ES-I3 (cell line): ENCODE results near the gene DNAJC11.
"Not testable (repeated sequence)": the region's sequence is repeated elsewhere in the genome, so short reads cannot be mapped to it uniquely, and the experiment has no call there.

Experiments
- H3K36me3 ChIP-seq: 2 replicates; pipeline ENCODE4 v1.6.1; 2013; ENCODE audit warnings: mild to moderate bottlenecking, low read length, control low read depth, moderate library complexity; ENCODE audit not compliant: insufficient read depth
- H3K4me1 ChIP-seq: 2 replicates; pipeline ENCODE4 v1.6.1; 2013; ENCODE audit warnings: mild to moderate bottlenecking, control low read depth, low read length; ENCODE audit not compliant: insufficient read depth
- H3K9ac ChIP-seq: 2 replicates; pipeline ENCODE4 v1.6.1; 2013; ENCODE audit warnings: low read depth, mild to moderate bottlenecking, low read length, moderate library complexity
- H3K9me3 ChIP-seq: 2 replicates; pipeline ENCODE4 v1.6.1; 2013; ENCODE audit warnings: mild to moderate bottlenecking, low read length, moderate library complexity; ENCODE audit not compliant: control insufficient read depth, insufficient read depth

The DNAJC11 gene

DNA sequence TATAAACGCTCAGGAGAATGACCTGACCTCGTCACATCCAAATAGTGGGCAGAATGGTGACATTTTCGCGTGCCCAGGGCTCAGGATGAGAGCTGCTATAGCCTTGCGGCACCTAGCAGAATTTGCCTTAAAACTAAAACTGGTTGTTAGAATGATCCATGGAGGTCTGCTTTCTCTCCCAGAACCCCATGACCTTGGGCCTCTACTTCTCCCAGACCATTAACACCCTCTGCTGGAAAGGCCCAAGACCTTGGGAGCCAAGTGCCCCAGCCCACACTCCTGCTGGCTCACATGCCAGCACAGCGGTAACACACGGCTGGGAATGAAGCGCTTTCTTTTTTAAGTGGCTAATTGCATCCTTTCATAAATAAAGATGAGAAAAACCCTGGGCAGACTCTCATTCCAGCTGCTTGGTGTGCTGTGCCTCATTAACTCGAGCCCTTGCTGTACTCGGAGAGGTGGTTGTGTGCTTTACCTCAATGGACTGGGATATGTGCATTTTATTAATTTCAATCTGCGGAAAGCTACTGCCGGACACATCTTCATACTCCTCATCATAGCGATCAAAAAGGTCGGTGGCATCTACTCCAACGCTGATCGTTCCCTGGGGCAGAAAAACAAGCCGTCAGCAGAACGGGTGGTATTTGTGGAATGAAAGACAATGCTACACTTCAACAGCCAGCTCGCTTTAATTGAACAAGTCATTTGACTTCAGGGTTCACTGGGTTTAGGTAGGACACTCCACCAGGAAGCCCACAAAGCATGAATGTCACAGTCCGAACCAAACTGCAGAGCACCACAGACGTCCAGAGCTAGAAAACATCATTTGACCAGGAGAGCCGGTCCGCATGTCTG, 48.0 kb downstream of the DNAJC11 start:
- Histone ChIP-seq H3K4me1 (no peaks in the 10 kb centered on the region), H3K9ac (no peak overlapping the region), H3K9me3 (no peaks in the 10 kb centered on the region), H3K36me3 (peaks cover 20% of the 10 kb centered on the region; the same call in 1 of the 2 replicates)

DNA sequence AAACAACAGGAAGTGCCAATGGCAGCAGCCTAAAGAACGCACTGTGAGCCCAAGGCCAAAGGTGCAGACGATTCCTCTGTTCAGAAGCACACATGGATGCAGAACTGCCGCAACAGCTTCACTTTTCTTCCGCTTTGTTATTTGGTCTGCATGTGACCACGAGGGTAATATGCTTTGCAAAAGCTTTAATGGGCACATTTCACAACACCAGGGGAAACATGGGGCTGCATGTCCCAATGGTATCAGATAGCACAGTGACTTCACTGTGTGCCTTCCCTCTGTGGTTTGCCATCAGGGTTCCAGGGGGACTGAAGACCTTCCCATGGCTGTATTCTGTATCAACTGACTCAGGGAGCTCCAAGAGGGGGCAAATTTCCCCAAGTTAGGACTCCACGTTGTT, 48.6 kb downstream of the DNAJC11 start:
- peaks cover 20% of the 10 kb centered on the region; the same call in 1 of the 2 replicates for H3K36me3 ChIP-seq
- H3K9me3 ChIP-seq: no peaks in the 10 kb centered on the region
- no peak overlapping the region for H3K9ac ChIP-seq
- H3K4me1 ChIP-seq: no peaks in the 10 kb centered on the region

DNA sequence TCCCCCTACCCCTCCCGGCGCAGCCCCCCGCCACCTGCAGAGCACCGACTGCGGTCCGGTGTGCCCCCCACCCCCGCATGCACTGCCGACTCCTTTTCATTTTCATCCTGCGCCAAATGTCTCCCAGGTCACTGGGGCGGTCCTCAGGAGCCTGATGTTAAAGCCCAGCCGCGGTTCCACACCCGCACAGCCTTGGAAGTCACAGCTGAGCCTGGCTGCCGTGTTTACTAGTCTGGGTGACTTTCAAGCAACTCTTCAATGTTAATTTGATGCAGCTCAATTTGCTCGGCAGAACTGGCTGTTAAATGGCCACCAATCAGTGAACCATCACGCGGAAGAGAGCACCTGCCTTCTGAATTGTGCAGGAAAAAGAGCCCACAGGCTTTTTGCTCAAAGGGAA, 49.7 kb downstream of the DNAJC11 start:
- Histone ChIP-seq H3K9me3 (no peaks in the 10 kb centered on the region), H3K4me1 (no peaks in the 10 kb centered on the region), H3K36me3 (peaks cover 20% of the 10 kb centered on the region; the same call in 1 of the 2 replicates), H3K9ac (no peak overlapping the region)

DNA sequence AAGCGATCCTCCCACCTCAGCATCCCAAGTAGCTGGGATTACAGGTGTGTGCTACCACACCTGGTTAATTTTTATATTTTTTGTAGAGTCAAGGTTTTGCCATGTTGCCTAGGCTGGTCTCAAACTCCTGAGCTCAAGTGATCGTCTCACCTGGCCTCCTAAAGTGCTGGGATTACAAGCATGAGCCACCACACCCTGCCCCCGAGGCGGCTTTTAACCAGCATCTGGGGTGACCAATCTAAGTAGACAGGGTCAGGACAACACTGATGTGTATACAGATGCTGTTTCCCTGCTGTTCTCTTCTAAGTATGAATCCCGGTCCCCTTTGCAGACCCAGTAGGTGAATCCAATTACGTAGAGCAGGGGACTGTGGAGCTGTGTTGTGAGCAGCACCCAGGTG, 53.1 kb downstream of the DNAJC11 start:
- peaks cover 23% of the 10 kb centered on the region for H3K36me3 ChIP-seq
- no peak overlapping the region for H3K9ac ChIP-seq
- H3K4me1 ChIP-seq: no peaks in the 10 kb centered on the region
- no peaks in the 10 kb centered on the region for H3K9me3 ChIP-seq

DNA sequence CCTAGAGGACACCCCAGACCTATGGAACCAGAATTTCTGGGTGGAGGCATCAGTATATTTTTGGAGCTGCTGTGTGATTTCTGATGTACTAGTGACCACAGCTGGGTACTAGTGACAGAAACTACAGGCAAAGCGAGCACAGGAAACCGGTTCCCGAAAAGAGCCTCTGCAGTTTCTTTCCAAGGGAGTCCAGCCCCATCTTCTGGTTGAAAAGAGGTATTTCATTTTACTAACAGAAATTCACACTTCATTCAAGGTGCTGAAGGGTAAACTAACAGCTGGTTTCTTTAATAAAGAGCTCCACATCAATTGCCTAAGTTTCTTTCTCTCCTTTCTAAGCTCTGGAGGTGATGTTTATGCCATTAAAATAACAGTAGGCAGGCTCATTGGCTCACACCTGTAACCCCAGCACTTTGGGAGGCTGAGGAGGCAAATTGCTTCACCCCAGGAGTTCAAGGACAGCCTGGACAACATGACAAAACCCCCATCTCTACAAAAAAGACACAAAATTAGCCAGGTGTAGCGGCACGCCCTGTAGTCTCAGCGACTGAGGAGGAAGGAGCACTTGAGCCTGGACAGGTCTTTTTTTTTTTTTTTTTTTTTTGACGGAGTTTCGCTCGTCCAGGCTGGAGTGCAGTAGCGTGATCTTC, 55.0 kb downstream of the DNAJC11 start:
- H3K36me3 ChIP-seq: peaks cover 11% of the 10 kb centered on the region
- H3K4me1 ChIP-seq: no peaks in the 10 kb centered on the region
- H3K9me3 ChIP-seq: no peaks in the 10 kb centered on the region
- no peak overlapping the region for H3K9ac ChIP-seq

DNA sequence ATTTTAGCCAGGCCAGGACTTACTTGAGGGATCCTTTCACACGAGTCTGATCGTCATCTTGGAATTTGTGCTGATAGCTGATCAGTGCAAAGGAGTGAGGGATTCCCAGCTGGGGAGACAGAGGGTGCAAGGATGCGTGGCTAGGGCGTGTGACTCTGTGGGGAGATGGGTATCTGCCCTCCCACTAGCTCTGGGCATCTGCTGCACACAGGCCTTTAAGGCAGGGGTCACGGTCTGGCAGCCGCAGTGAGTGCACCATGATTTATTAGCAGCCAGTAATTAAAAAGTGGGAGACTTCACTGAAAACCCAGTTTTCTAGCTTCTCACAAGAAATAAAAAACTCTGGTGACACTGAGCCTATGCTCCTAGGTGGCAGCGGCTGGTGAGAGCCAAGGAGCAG, 56.6 kb downstream of the DNAJC11 start:
- Histone ChIP-seq H3K36me3 (peaks cover 9% of the 10 kb centered on the region), H3K9ac (no peak overlapping the region), H3K9me3 (no peaks in the 10 kb centered on the region), H3K4me1 (no peaks in the 10 kb centered on the region)

DNA sequence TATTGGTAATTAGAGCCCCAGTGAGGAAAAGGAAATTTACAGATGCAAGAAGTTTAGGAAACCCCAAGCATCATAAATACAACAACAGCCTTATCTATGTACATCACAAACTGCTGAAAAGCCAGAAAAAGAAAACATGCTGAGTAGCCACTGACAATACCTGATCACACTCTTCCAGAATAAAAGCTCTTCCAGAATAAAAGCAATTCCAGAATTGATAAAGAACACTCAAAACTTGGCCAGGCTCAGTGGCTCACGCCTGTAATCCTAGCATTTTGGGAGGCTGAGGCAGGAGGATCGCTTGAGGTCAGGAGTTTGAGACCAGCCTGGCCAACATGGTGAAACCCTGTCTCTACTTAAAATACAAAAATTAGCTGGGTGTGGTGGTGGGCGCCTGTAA, 60.7 kb downstream of the DNAJC11 start:
- peaks cover 31% of the 10 kb centered on the region for H3K36me3 ChIP-seq
- H3K4me1 ChIP-seq, H3K9ac ChIP-seq, H3K9me3 ChIP-seq: not testable (repeated sequence)

DNA sequence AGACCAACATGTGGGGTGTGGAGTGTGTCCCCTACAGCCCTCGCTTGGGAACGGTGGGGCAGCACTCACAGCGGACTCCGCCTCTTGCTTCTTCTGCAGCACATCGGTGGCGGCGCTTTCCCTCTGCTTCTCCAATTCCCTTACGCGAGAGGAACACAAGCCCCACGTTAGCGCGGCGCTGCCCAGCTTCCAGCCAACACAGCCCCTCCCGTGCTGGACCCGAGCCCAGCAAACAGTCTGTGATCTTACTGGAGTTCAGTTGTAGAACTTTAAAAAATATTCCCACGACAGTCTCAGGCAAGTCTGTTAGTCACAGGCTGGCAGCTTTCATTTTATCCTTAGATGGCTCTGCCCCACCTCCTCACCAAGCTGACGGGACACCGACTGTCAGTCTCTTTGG, 63.4 kb downstream of the DNAJC11 start:
- H3K36me3 ChIP-seq: peaks cover 22% of the 10 kb centered on the region
- no peaks in the 10 kb centered on the region for H3K4me1 ChIP-seq
- H3K9ac ChIP-seq: no peak overlapping the region
- no peaks in the 10 kb centered on the region for H3K9me3 ChIP-seq

DNA sequence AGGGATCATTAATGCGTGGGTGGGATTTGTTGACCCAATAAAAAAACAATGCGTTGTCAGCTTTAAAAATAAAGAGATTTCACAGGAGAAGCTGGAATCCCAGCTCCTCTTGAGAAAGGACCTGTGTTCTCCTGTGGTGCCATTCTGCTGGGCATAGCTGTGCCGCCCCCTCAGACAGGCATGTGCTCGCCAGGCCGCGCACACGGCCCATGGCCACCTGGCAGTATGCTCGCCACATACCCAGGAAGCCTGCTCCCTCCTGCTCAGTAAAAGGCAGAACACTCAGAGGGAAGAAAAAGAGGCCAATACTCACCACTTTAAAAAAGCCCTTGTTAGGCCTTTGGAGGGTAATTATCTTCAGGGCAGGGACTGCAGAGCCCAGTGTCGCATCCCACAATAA, 63.8 kb downstream of the DNAJC11 start:
- no peaks in the 10 kb centered on the region for H3K9me3 ChIP-seq
- H3K36me3 ChIP-seq: peaks cover 22% of the 10 kb centered on the region
- H3K9ac ChIP-seq: no peak overlapping the region
- H3K4me1 ChIP-seq: no peaks in the 10 kb centered on the region

DNA sequence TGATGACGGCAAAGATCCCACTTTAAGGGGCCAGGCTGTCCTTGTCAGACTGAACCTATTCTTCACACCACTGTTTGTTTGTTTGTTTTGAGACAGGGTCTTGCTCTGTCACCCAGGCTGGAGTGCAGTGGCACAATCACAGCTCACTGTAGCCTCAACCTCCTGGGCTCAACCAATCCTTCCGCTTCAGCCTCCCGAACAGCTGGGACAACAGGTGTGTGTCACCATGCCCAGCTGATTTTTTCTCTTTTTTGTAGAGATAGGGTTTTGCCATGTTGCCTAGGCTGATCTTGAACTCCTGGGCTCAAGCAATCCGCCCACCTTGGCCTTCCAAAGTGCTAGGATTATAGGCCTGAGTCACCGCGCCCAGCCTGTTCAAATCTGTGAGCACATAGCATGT, 64.8 kb downstream of the DNAJC11 start:
- H3K36me3 ChIP-seq: peaks cover 22% of the 10 kb centered on the region
- H3K9ac ChIP-seq, H3K9me3 ChIP-seq, H3K4me1 ChIP-seq: not testable (repeated sequence)

DNA sequence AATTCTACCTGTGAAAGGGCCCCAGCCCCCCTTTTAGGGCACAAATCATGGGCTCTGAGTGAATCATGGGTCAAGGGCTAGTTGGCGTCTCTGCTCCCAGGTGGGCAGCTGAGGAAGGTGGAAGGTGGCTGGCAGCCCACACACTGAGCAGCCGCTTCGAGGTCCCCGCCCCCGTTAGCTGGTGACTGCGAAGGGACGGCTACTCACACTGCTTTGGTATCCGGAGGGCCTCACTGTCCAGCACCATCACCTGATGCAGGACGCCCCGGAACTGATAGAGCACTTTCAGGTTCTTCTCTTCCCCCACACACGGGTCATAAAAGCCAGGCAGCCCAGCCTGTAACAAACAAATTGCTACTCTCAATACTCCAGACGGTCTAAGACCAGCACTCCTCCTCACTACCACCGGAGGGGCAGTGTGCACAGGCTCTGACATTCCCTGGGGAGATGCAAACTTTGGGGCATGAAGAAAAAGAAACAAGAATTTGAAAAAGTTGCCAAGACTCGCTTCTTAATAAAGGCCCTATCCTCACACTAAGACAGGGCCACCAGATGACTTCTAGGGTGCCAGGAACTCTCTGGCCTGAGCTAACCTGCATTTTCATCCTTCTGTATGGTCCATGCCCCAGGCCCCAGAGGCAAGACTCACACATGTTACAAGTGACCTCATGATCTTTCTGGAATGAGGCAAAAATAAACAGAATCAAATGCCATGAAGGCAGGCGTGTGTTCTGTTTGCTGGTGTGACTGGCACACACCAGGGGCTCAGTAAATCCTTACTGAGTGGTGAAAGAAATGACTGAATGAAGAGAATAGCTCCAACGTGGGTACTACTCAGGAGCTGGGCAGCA, 65.5 kb downstream of the DNAJC11 start:
- Histone ChIP-seq H3K4me1 (no peaks in the 10 kb centered on the region), H3K9ac (no peak overlapping the region), H3K9me3 (no peaks in the 10 kb centered on the region), H3K36me3 (peaks cover 22% of the 10 kb centered on the region)

DNA sequence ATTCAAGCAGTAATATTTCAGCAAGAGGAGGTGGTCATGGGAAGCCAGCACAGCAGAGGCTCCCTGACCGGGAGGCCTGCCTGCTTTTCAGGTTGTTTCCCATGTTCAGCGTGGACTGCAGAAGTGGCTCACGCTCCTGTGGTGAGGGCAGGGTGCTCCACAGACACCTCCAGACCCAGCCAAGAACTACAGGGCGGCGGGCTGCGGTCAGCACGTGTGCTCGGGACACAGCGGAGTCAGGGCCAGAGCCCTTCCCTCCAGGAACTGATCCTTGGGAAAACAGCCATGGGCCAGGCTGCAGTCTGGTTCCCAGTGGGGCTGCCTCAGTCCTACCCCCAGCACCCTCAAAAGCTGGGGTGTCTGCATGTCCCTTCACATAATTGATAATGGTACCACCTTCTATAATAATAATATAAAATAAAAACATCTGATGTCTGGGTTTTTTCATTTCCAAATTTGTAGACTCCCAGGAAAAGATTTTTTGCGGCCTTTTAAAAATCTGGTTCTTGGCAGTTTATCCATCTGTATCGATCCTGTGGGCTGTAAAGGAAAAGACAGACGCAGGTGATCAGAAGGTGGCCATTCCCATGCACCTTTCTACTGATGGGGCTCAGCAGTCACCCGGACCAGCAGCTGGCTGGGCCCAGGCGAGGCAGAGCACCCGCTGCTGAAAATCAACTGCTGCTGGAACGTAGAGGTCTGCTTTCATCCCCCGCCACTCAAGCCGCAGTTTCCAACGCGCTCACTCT, 66.3 kb downstream of the DNAJC11 start:
- Histone ChIP-seq H3K9me3 (no peaks in the 10 kb centered on the region), H3K36me3 (peaks cover 22% of the 10 kb centered on the region), H3K4me1 (no peaks in the 10 kb centered on the region), H3K9ac (no peak overlapping the region)

DNA sequence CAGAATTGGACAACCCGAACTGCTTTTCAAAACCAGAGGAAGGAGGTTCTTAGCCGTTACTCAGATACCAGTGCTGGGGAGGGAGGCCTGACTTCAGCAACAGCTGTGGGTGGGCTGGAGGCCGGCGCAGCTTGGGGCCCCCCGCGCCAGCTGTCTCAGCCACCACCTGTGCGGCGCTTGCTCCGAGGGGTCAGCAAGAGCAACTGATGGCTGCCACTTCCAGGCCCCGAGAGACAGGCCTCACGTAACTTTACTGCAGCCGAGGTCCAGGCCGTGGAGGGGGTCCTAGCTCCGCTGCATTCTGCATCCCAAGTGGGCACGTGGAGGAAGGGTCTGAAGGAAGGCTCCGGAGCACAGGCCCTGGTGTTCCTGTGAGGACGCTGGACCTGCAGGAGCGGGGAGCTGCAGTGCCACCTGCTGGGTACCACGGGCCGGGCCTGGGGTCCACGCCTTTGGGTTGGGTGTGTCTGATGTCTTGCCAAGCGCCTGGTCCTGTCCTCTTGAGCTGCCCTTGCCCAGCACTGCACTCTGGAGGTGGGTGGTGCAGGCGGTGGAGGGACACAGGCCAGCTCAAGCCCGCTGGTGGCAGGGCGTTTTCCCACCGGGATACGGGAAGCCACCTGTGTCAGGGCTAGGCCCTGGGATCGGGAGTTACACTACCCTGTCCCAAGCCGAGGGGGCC, 67.1 kb downstream of the DNAJC11 start:
- H3K4me1 ChIP-seq: no peaks in the 10 kb centered on the region
- no peaks in the 10 kb centered on the region for H3K9me3 ChIP-seq
- no peak overlapping the region for H3K9ac ChIP-seq
- H3K36me3 ChIP-seq: peaks cover 18% of the 10 kb centered on the region
